C4-2B (cell line): ENCODE data around the gene COPS8.

Experiments used
- H3K27ac ChIP-seq: fragments of 450-650 bp; 2 replicates; pipeline ENCODE4 v1.5.1; 2017
- CTCF ChIP-seq: fragments of 450-650 bp; conservative IDR thresholded peaks from 2 replicates; pipeline ENCODE4 v1.5.1; 2017; ENCODE audit warnings: mild to moderate bottlenecking
- ZFX ChIP-seq: fragments of 450-650 bp; IDR thresholded peaks from 2 replicates; pipeline ENCODE4 v1.6.1; 2017

Gene COPS8

GRCh38 chr2:237136824-237137223, 51.1 kb downstream of the COPS8 start:
- TF ChIP-seq ZFX = no peak
- no peak for TF ChIP-seq CTCF
- H3K27ac ChIP-seq = no peak overlapping the region

GRCh38 chr2:237137626-237138323, 52.1 kb downstream of the COPS8 start:
- TF ChIP-seq CTCF = no peak
- no peak for TF ChIP-seq ZFX
- no peak overlapping the region for H3K27ac ChIP-seq

- TF ChIP-seq CTCF (no peak), ZFX (no peak)
- H3K27ac ChIP-seq = no peak overlapping the region
Measured at GRCh38 chr2:237139123-237139675, 53.5 kb downstream of the COPS8 start.

- no peak for TF ChIP-seq ZFX
- TF ChIP-seq CTCF = no peak
- H3K27ac ChIP-seq = no peak overlapping the region
Measured at GRCh38 chr2:237140689-237141285, 55.1 kb downstream of the COPS8 start.

GRCh38 chr2:237141571-237142051, 55.9 kb downstream of the COPS8 start:
- no peak overlapping the region for H3K27ac ChIP-seq
- TF ChIP-seq CTCF (no peak), ZFX (no peak)

- no peak for TF ChIP-seq ZFX
- TF ChIP-seq CTCF = no peak
Measured at GRCh38 chr2:237143118-237143517, 57.4 kb downstream of the COPS8 start.

GRCh38 chr2:237143676-237144440, 58.2 kb downstream of the COPS8 start:
- no peak overlapping the region for H3K27ac ChIP-seq
- TF ChIP-seq ZFX (no peak), CTCF (no peak)

More at GRCh38 chr2:237143118-237143517, 57.4 kb downstream of the COPS8 start:
- no peak overlapping the region for H3K27ac ChIP-seq
